Measurements from ENCODE around the gene MARK4.

MARK4 gene

DNA sequence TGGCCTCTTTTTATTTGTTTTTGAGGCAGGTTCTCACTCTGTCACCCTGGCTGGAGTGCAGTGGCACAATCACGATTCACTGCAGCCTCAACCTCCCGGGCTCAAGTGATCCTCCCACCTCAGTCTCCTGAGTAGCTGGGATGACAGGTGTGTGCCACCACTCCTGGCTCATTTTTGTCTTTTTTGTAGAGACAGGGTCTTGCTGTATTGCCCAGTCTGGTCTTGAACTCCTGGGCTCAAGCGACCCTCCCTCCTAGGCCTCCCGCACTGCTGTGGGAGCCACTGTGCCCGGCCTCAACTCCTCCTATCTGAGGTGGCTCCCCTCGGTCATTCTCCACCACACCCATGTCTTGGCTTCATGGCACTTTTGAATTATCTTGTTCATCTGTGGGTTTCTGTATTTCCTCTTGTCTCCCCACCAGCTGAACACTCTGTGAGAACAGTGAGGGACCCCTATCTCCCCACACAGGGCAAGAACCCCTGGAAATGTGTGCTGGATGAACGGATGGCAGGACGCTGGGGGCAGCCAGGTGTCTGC is 63.7 kb downstream of the MARK4 start:
- Histone ChIP-seq H3K36me3 (ENCODE audit: control insufficient read depth, insufficient read depth, low read length) (no peaks in the 10 kb centered on the region), H3K9me3 (ENCODE audit: control insufficient read depth, low read length) (no peaks in the 10 kb centered on the region), H3K4me1 (ENCODE audit: control insufficient read depth, insufficient read depth, low read length) (no peaks in the 10 kb centered on the region), H3K27ac (ENCODE audit: insufficient read depth, low read depth, low read length, poor library complexity, severe bottlenecking) (no peak overlapping the region), H3K4me3 (ENCODE audit: insufficient read depth, low read depth, low read length) (no peak overlapping the region), H3K27me3 (ENCODE audit: control insufficient read depth, insufficient read depth, low read length, poor library complexity, severe bottlenecking) (peaks cover 25% of the 10 kb centered on the region)
- 83 to 87% methylated on average over 8 of the region's 8 CpGs for WGBS, 2 experiments

DNA sequence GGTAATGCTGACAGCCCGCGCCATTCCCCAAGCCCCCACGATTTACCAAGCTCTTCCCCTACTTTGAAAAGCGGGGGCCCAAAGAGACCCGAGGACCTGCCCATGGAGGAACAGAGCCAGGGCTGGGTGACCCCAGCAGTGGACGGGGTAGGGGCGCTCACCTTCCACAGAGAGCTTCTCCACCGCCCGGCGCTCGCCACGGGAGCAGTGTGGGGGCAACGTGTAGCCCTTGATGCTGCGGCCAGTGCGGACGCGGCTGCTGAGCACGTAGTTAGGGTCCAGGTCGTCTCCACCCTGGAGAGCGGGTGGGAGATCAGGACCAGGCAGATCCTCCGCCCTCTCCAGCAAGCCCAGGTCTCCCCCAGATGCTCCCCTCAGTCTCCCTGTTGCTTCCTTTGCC is 64.2 kb downstream of the MARK4 start:
- no peaks in the 10 kb centered on the region for H3K9me3 ChIP-seq (ENCODE audit: control insufficient read depth, low read length)
- H3K27me3 ChIP-seq (ENCODE audit: control insufficient read depth, insufficient read depth, low read length, poor library complexity, severe bottlenecking): peaks cover 25% of the 10 kb centered on the region
- no peaks in the 10 kb centered on the region for H3K36me3 ChIP-seq (ENCODE audit: control insufficient read depth, insufficient read depth, low read length)
- H3K4me1 ChIP-seq (ENCODE audit: control insufficient read depth, insufficient read depth, low read length): no peaks in the 10 kb centered on the region
- H3K4me3 ChIP-seq (ENCODE audit: insufficient read depth, low read depth, low read length): no peak overlapping the region
- WGBS, 2 experiments: 79 to 81% methylated on average over 21 of the region's 21 CpGs
- no peak overlapping the region for H3K27ac ChIP-seq (ENCODE audit: insufficient read depth, low read depth, low read length, poor library complexity, severe bottlenecking)

DNA sequence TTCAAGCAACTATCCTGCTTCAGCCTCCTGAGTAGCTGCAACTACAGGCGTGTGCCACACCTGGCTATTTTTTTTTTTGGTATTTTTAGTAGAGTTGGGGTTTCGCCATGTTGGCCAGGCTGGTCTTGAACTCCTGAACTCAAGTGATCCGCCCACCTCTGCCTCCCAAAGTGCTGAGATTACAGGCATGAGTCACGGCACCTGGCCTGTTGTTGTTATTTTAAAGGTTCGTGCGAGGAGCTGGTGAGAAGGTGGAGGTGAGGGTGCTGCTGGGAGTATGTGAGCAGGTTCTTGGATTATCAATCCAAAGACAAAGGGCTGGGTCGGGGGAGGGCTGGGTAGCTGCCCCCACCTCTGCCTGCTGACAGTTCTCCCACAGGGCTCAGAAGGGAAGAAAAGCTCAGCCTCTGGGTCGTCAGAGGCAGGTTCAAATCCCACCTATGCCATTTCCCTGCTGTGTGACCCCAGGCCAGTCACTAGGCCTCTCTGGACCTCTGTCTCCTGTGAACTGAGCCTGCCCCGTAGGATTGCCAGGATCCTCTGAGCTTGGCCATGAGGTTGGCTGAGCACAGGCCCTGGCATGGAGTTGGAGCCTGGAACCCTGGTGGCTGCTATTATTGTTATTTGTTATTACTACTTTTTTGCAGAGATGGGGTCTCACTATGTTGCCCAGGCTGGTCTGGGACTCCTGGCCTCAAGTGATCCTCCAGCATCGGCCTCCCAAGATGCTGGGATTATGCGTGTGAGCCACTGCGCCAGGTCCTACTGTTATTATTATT is 70.1 kb downstream of the MARK4 start:
- 89 to 90% methylated on average over 12 of the region's 12 CpGs for WGBS, 2 experiments
- H3K36me3 ChIP-seq (ENCODE audit: control insufficient read depth, insufficient read depth, low read length): no peaks in the 10 kb centered on the region

DNA sequence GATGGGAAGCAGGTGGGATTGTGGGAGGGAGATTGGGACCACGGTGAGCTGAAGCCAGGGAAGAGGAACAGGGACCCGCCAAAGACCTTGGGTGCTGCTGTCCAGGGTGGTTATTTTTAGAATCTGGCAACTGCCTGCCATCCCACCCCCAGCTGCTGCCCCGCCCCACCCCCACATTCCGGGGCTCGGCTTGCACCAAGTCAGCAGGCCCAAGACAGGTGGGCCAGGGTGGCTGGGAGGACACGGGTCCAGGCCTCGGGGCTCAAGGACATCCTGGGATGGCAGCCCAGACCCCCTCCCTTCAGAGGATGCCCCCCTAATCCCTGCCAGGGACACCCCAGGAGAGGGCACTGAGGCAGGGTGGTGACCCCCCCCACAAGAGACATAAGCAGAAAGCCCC is 70.8 kb downstream of the MARK4 start:
- Histone ChIP-seq H3K4me3 (ENCODE audit: insufficient read depth, low read depth, low read length) (no peak overlapping the region), H3K36me3 (ENCODE audit: control insufficient read depth, insufficient read depth, low read length) (no peaks in the 10 kb centered on the region), H3K27ac (ENCODE audit: insufficient read depth, low read depth, low read length, poor library complexity, severe bottlenecking) (no peak overlapping the region), H3K9me3 (ENCODE audit: control insufficient read depth, low read length) (no peaks in the 10 kb centered on the region), H3K27me3 (ENCODE audit: control insufficient read depth, insufficient read depth, low read length, poor library complexity, severe bottlenecking) (peaks cover 22% of the 10 kb centered on the region), H3K4me1 (ENCODE audit: control insufficient read depth, insufficient read depth, low read length) (peaks cover 12% of the 10 kb centered on the region)
- 83% methylated on average over 7 of the region's 7 CpGs for WGBS, 2 experiments

More for the DNA sequence above, 70.1 kb downstream of the MARK4 start:
- Histone ChIP-seq H3K4me3 (ENCODE audit: insufficient read depth, low read depth, low read length) (no peak overlapping the region), H3K4me1 (ENCODE audit: control insufficient read depth, insufficient read depth, low read length) (peaks cover 12% of the 10 kb centered on the region), H3K27me3 (ENCODE audit: control insufficient read depth, insufficient read depth, low read length, poor library complexity, severe bottlenecking) (peaks cover 22% of the 10 kb centered on the region), H3K9me3 (ENCODE audit: control insufficient read depth, low read length) (no peaks in the 10 kb centered on the region), H3K27ac (ENCODE audit: insufficient read depth, low read depth, low read length, poor library complexity, severe bottlenecking) (no peak overlapping the region)

DNA sequence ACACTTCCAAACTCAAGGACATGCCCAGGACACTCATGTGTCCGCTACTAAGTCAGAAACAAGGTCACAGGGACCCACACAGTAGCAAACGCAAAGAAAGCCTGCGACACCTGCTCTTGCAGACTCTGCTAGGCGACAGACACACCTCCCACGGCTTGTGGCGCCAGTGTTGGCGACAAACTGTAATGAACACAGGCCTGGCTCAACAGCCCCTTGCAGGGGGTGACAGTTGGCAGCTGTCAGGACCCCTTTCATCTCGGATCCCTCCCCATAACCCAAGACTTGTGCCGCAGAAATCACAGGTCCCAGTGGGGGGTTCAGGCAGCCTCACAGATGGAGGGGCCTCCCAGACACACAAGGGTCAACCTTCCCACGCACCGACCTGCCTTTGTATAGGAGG is 71.2 kb downstream of the MARK4 start:
- Histone ChIP-seq H3K27ac (ENCODE audit: insufficient read depth, low read depth, low read length, poor library complexity, severe bottlenecking) (no peak overlapping the region), H3K9me3 (ENCODE audit: control insufficient read depth, low read length) (no peaks in the 10 kb centered on the region), H3K27me3 (ENCODE audit: control insufficient read depth, insufficient read depth, low read length, poor library complexity, severe bottlenecking) (peaks cover 22% of the 10 kb centered on the region), H3K4me3 (ENCODE audit: insufficient read depth, low read depth, low read length) (no peak overlapping the region), H3K36me3 (ENCODE audit: control insufficient read depth, insufficient read depth, low read length) (no peaks in the 10 kb centered on the region), H3K4me1 (ENCODE audit: control insufficient read depth, insufficient read depth, low read length) (peaks cover 12% of the 10 kb centered on the region)
- WGBS, 2 experiments: 53 to 59% methylated on average over 9 to 11 of the region's 11 CpGs

DNA sequence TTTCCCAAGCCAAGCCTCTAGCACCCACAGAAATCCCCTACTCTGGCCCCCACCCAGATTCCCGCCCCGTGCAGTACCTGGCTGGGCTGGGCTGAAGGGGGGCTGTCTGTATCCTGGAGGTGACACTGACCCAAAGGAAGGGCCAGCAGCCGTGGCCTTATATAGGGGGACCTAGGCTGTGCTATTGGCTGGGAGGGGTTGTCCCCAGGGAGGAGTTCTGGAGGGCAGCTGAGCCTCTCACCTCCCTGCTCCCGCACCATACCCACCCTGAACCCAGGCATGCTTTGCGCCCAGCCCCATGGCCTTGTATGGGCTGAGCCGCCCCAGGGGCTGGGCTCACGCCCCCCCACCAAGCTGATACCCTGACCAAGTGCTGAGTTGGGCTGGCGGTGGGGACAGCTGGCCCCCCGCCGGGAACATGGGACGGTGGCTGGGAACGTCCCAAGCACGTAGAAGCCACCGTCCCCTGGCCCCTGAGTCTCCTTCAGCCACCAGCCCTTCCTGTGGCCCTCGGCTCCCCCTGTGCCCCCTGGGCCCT is 71.7 kb downstream of the MARK4 start, which contains the start of gene CKM:
CKM (minus strand) TSS at position 132 of the 538 bp plus-strand sequence. CDS start 3,162 bp downstream, outside the sequence.
- Histone ChIP-seq H3K36me3 (ENCODE audit: control insufficient read depth, insufficient read depth, low read length) (no peaks in the 10 kb centered on the region), H3K9me3 (ENCODE audit: control insufficient read depth, low read length) (no peaks in the 10 kb centered on the region), H3K27me3 (ENCODE audit: control insufficient read depth, insufficient read depth, low read length, poor library complexity, severe bottlenecking) (peaks cover 20% of the 10 kb centered on the region), H3K27ac (ENCODE audit: insufficient read depth, low read depth, low read length, poor library complexity, severe bottlenecking) (peak within 1 kb of the TSS; percentile 10), H3K4me3 (ENCODE audit: insufficient read depth, low read depth, low read length) (peak within 1 kb of the TSS; percentile 18), H3K4me1 (ENCODE audit: control insufficient read depth, insufficient read depth, low read length) (peaks cover 12% of the 10 kb centered on the region)
- 62 to 63% methylated on average over 15 of the region's 15 CpGs for WGBS, 2 experiments

DNA sequence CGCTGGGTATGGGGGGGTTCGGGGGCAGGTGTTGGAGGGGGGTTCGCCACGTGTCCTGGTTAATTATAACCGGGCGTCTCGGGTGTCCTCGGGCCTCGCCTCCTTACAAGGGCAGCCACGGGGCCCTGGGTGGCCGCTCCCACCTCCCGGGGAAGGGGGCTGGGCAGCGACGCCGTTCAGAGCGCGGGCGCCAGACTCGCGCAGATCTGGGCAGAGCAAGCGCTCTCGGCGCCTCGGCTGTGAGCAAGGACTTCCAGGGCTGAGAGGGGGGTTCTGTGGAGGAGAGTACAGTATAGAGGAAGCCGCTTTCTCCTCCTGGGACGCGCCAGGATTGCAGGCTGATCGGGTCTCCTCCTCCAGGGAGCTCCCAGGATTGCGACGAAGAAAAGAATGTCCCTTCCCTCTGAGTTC is 72.6 kb downstream of the MARK4 start:
- Histone ChIP-seq H3K4me3 (ENCODE audit: insufficient read depth, low read depth, low read length) (peak overlapping the region; percentile 18), H3K36me3 (ENCODE audit: control insufficient read depth, insufficient read depth, low read length) (no peaks in the 10 kb centered on the region), H3K4me1 (ENCODE audit: control insufficient read depth, insufficient read depth, low read length) (peaks cover 12% of the 10 kb centered on the region), H3K27ac (ENCODE audit: insufficient read depth, low read depth, low read length, poor library complexity, severe bottlenecking) (no peak overlapping the region), H3K27me3 (ENCODE audit: control insufficient read depth, insufficient read depth, low read length, poor library complexity, severe bottlenecking) (peaks cover 19% of the 10 kb centered on the region), H3K9me3 (ENCODE audit: control insufficient read depth, low read length) (no peaks in the 10 kb centered on the region)
- WGBS, 2 experiments: 7 to 9% methylated on average over 30 of the region's 30 CpGs

DNA sequence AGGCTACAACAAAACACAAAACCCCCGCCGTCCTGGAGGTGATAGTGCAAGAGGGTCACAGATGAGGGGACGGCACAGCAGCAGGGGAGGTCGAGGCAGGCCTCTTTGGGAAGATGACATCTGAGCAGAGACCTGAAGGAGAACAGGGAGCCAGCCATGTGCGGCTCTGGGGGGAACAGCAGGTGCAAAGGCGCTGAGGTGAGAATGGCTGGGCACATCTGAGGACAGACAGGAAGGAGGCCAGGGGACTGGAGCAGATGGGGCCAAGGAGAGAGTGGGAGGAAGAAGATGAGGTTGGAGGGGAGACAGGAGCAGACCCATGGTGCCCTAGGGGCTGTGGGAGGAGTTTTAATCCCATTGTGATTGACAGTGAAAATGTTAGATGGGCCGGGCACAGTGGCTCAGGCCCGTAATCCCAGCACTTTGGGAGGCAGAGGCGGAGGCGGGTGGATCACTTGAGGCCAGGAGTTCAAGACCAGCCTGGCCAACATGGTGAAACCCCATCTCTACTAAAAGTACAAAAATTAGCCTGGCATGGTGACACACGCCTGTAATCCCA is 73.4 kb downstream of the MARK4 start:
- Histone ChIP-seq H3K4me1 (ENCODE audit: control insufficient read depth, insufficient read depth, low read length) (peaks cover 12% of the 10 kb centered on the region), H3K4me3 (ENCODE audit: insufficient read depth, low read depth, low read length) (no peak overlapping the region), H3K9me3 (ENCODE audit: control insufficient read depth, low read length) (no peaks in the 10 kb centered on the region), H3K36me3 (ENCODE audit: control insufficient read depth, insufficient read depth, low read length) (no peaks in the 10 kb centered on the region), H3K27me3 (ENCODE audit: control insufficient read depth, insufficient read depth, low read length, poor library complexity, severe bottlenecking) (peaks cover 19% of the 10 kb centered on the region), H3K27ac (ENCODE audit: insufficient read depth, low read depth, low read length, poor library complexity, severe bottlenecking) (no peak overlapping the region)
- WGBS, 2 experiments: 78 to 81% methylated on average over 11 of the region's 11 CpGs

DNA sequence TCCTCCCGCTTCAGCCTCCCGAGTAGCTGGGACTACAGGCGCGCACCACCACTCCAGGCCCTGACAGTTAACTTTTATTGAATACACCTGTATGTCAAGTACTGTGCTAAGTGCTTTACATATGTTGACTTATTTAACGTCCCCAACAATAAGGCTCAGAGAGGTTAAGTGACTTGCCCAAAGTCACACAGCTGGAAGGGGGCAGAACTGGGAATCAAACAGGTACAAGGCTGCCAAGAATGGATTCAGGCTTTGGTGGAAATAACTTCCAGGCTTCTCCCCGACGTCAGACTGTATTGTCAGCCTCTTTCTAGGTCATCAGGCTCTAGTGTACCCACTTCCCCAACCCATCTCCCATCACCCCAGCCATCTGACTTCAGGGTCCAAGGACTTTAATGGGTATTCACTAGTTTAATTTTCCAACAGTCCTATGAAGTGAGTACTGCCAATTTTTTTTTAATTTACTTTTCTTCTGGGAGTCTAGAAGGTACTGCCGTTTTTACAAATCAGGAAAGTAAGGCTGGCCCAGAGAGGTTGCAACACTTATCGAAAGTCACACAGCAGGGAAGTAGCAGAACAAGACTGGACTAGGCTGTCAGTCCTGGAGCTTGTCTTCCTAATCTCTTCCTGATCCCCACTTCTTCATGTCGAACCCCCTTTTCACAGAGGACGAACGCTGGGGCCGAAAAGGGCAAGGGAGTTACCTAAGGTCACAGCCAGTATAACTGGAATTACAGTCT is 76.5 kb downstream of the MARK4 start:
- no peak overlapping the region for H3K27ac ChIP-seq (ENCODE audit: insufficient read depth, low read depth, low read length, poor library complexity, severe bottlenecking)
- peaks cover 10% of the 10 kb centered on the region for H3K4me1 ChIP-seq (ENCODE audit: control insufficient read depth, insufficient read depth, low read length)
- 82 to 83% methylated on average over 12 to 13 of the region's 13 CpGs for WGBS, 2 experiments
- H3K4me3 ChIP-seq (ENCODE audit: insufficient read depth, low read depth, low read length): no peak overlapping the region
- H3K27me3 ChIP-seq (ENCODE audit: control insufficient read depth, insufficient read depth, low read length, poor library complexity, severe bottlenecking): peaks cover 19% of the 10 kb centered on the region
- no peaks in the 10 kb centered on the region for H3K36me3 ChIP-seq (ENCODE audit: control insufficient read depth, insufficient read depth, low read length)
- H3K9me3 ChIP-seq (ENCODE audit: control insufficient read depth, low read length): no peaks in the 10 kb centered on the region

DNA sequence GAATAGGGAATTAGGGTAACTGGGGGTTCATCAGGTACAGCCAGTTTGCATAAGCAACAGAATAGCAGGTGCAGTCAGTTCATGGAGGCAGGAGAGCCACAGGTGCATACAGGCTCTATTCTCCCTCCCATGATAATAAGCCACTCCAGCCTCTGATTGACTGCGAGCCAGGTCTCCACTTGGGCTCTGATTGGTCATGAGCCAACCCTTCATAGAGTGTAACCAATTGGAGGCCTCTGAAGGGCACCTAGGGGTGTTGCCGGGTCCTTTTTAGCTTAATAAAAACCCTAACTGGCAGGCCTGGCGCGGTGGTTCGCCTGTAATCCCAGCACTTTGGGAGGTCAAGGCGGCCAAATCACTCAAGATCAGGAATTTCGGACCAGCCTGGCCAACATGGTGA is 80.3 kb downstream of the MARK4 start:
- Histone ChIP-seq H3K4me1 (ENCODE audit: control insufficient read depth, insufficient read depth, low read length) (no peaks in the 10 kb centered on the region), H3K4me3 (ENCODE audit: insufficient read depth, low read depth, low read length) (no peak overlapping the region), H3K27ac (ENCODE audit: insufficient read depth, low read depth, low read length, poor library complexity, severe bottlenecking) (no peak overlapping the region), H3K27me3 (ENCODE audit: control insufficient read depth, insufficient read depth, low read length, poor library complexity, severe bottlenecking) (no peaks in the 10 kb centered on the region), H3K36me3 (ENCODE audit: control insufficient read depth, insufficient read depth, low read length) (no peaks in the 10 kb centered on the region), H3K9me3 (ENCODE audit: control insufficient read depth, low read length) (no peaks in the 10 kb centered on the region)
- WGBS, 2 experiments: 89% methylated on average over 7 of the region's 7 CpGs
